KOPT-K1 (cell line): Measurements from ENCODE around the gene LEPR.

Experiments
- H3K27ac ChIP-seq: fragments of 200-600 bp; sonication (generic); 2 replicates; pipeline ENCODE4 v1.5.1; 2016; ENCODE audit warnings: antibody characterized with exemption, mild to moderate bottlenecking, low read depth, low read length; ENCODE audit not compliant: poor library complexity, severe bottlenecking
- H3K36me3 ChIP-seq: fragments of 200-600 bp; sonication (generic); 2 replicates; pipeline ENCODE4 v1.5.1; 2017; ENCODE audit warnings: antibody characterized with exemption, mild to moderate bottlenecking, low read length, moderate library complexity; ENCODE audit not compliant: insufficient read depth
- H3K9me3 ChIP-seq: fragments of 200-600 bp; sonication (generic); 2 replicates; pipeline ENCODE4 v1.5.1; 2017; ENCODE audit warnings: antibody characterized with exemption, low read length, mild to moderate bottlenecking; ENCODE audit not compliant: insufficient read depth, poor library complexity, severe bottlenecking

LEPR gene

GRCh38 chr1:65422241-65423203 is 2.1 kb downstream of the LEPR start:
- Histone ChIP-seq H3K36me3 (peaks cover 18% of the 10 kb centered on the region), H3K27ac (no peak overlapping the region), H3K9me3 (no peaks in the 10 kb centered on the region)

GRCh38 chr1:65423884-65424572 is 3.6 kb downstream of the LEPR start:
- H3K27ac ChIP-seq: no peak overlapping the region
- peaks cover 23% of the 10 kb centered on the region for H3K36me3 ChIP-seq

GRCh38 chr1:65424573-65424889 is 4.1 kb downstream of the LEPR start:
- peaks cover 23% of the 10 kb centered on the region for H3K36me3 ChIP-seq
- no peak overlapping the region for H3K27ac ChIP-seq
- no peaks in the 10 kb centered on the region for H3K9me3 ChIP-seq

More at GRCh38 chr1:65423884-65424572, 3.6 kb downstream of the LEPR start:
- no peaks in the 10 kb centered on the region for H3K9me3 ChIP-seq

- Histone ChIP-seq H3K9me3 (no peaks in the 10 kb centered on the region), H3K36me3 (peaks cover 26% of the 10 kb centered on the region), H3K27ac (no peak overlapping the region)
These were observed 4.5 kb downstream of the LEPR start for GRCh38 chr1:65425006-65425405.

GRCh38 chr1:65425697-65426096 is 5.2 kb downstream of the LEPR start:
- H3K36me3 ChIP-seq: peaks cover 30% of the 10 kb centered on the region
- H3K9me3 ChIP-seq: no peaks in the 10 kb centered on the region
- no peak overlapping the region for H3K27ac ChIP-seq

GRCh38 chr1:65429078-65429477 is 8.6 kb downstream of the LEPR start:
- H3K27ac ChIP-seq: no peak overlapping the region
- H3K9me3 ChIP-seq: no peaks in the 10 kb centered on the region
- peaks cover 30% of the 10 kb centered on the region for H3K36me3 ChIP-seq

- Histone ChIP-seq H3K27ac (no peak overlapping the region), H3K9me3 (no peaks in the 10 kb centered on the region), H3K36me3 (peaks cover 30% of the 10 kb centered on the region)
These were observed 9.3 kb downstream of the LEPR start for GRCh38 chr1:65429806-65430205.

GRCh38 chr1:65431111-65431705 is 10.7 kb downstream of the LEPR start:
- Histone ChIP-seq H3K27ac (no peak overlapping the region), H3K36me3 (peaks cover 21% of the 10 kb centered on the region), H3K9me3 (no peaks in the 10 kb centered on the region)

GRCh38 chr1:65432918-65433317 is 12.4 kb downstream of the LEPR start:
- Histone ChIP-seq H3K9me3 (no peaks in the 10 kb centered on the region), H3K27ac (no peak overlapping the region), H3K36me3 (peaks cover 12% of the 10 kb centered on the region; the same call in 1 of the 2 replicates)

- H3K9me3 ChIP-seq: no peaks in the 10 kb centered on the region
- no peak overlapping the region for H3K27ac ChIP-seq
- H3K36me3 ChIP-seq: peaks cover 8% of the 10 kb centered on the region; the same call in 1 of the 2 replicates
These were observed 13.8 kb downstream of the LEPR start for GRCh38 chr1:65434255-65434654.

- peaks cover 6% of the 10 kb centered on the region; the same call in 1 of the 2 replicates for H3K36me3 ChIP-seq
- no peak overlapping the region for H3K27ac ChIP-seq
- no peaks in the 10 kb centered on the region for H3K9me3 ChIP-seq
These were observed 14.3 kb downstream of the LEPR start for GRCh38 chr1:65434760-65435159.

- H3K36me3 ChIP-seq: no peaks in the 10 kb centered on the region; the same call in 1 of the 2 replicates
- no peak overlapping the region for H3K27ac ChIP-seq
- no peaks in the 10 kb centered on the region for H3K9me3 ChIP-seq
These were observed 15.5 kb downstream of the LEPR start for GRCh38 chr1:65435987-65436386.

GRCh38 chr1:65437616-65438015 is 17.1 kb downstream of the LEPR start:
- Histone ChIP-seq H3K9me3 (no peaks in the 10 kb centered on the region), H3K36me3 (no peaks in the 10 kb centered on the region), H3K27ac (no peak overlapping the region)

- Histone ChIP-seq H3K36me3 (no peaks in the 10 kb centered on the region), H3K9me3 (no peaks in the 10 kb centered on the region), H3K27ac (no peak overlapping the region)
These were observed 19.9 kb downstream of the LEPR start for GRCh38 chr1:65440322-65440900.

GRCh38 chr1:65440915-65441314 is 20.4 kb downstream of the LEPR start:
- H3K27ac ChIP-seq: no peak overlapping the region
- H3K36me3 ChIP-seq: no peaks in the 10 kb centered on the region
- no peaks in the 10 kb centered on the region for H3K9me3 ChIP-seq
